ENCODE data around the gene UNC80. TPM values are rescaled to one million over a fixed set of nuclear protein-coding genes. Genes with fewer than 3 reads are reported as not detected.

The UNC80 gene
- total and polyA plus RNA-seq, 2 of the 4 experiments (the other 2 are of a cell fraction) = not detected

- no peak overlapping the region for H4K5ac ChIP-seq (ENCODE audit: low read depth, low read length)
- no peak overlapping the region for H2BK120ac ChIP-seq (ENCODE audit: low read depth, low read length)
- H2BK15ac ChIP-seq (ENCODE audit: low read depth, low read length) = no peak overlapping the region
- H3K9ac ChIP-seq (ENCODE audit: low read depth, low read length) = no peak overlapping the region
- H3K27me3 ChIP-seq (ENCODE audit: control insufficient read depth, insufficient read depth, low read length) = no peaks in the 10 kb centered on the region; the same call in 1 of the 2 replicates
- no peak overlapping the region for H3K4me2 ChIP-seq (ENCODE audit: low read depth, low read length)
- no peak for ATAC-seq (ENCODE audit: low read depth)
- ChIA-PET CTCF (interaction anchor here (1.5 kb wide), 1 partner anchor 223 kb away, joined by 6 read pairs; no protein-coding TSS in a partner anchor), POLR2A (ENCODE audit: unreplicated experiment) (no interaction called here)
- dilution Hi-C loops (cut with HindIII; ENCODE audit: low sequenced_read_pairs, unreplicated experiment) = no loop called here
- no peaks in the 10 kb centered on the region for H3K4me1 ChIP-seq (ENCODE audit: control insufficient read depth, insufficient read depth, low read length)
- no peaks in the 10 kb centered on the region for H3K9me1 ChIP-seq (ENCODE audit: insufficient read depth, low read length)
- no peaks in the 10 kb centered on the region for H4K20me1 ChIP-seq (ENCODE audit: insufficient read depth, low read length)
- no peak overlapping the region for H2BK5ac ChIP-seq (ENCODE audit: low read depth, low read length, poor library complexity, severe bottlenecking)
- in situ Hi-C loops (cut with MboI; ENCODE audit: low sequenced_read_pairs) = loop anchor here (10.0 to 25.0 kb wide), 3 partner anchors 421 to 1586 kb away; no protein-coding TSS in a partner anchor
- H4K8ac ChIP-seq (ENCODE audit: low read depth in 2 of 2, low read length in 2 of 2) = no peak overlapping the region
- no peak for DNase-seq
- H3K79me1 ChIP-seq (ENCODE audit: low read depth in 1 of 2, low read length in 2 of 2) = no peaks in the 10 kb centered on the region
- H3K9me3 ChIP-seq (ENCODE audit: control insufficient read depth, insufficient read depth, low read length) = no peaks in the 10 kb centered on the region
- H3K18ac ChIP-seq (ENCODE audit: low read depth, low read length) = no peak overlapping the region
- H3K56ac ChIP-seq (ENCODE audit: extremely low read depth, insufficient read depth, low read length) = no peak overlapping the region
- no peak overlapping the region for H3K23ac ChIP-seq (ENCODE audit: low read depth, low read length)
- WGBS, 2 experiments (ENCODE audit: extremely low coverage in 2 of 2, insufficient read length in 1 of 2) = no CpG with 5 or more reads among the region's 1 CpG
- H3K36me3 ChIP-seq (ENCODE audit: control insufficient read depth, insufficient read depth, low read length) = no peaks in the 10 kb centered on the region
- intact Hi-C loops (cut with micrococcal nuclease) = no loop called here
- no TSS peak for BruUV-seq (replicated peaks)
- H2AFZ ChIP-seq (replicated peaks; ENCODE audit: low read length, poor library complexity) = no peak overlapping the region
- no peak overlapping the region for H3K27ac ChIP-seq (ENCODE audit: insufficient read depth, low read length)
- H4K91ac ChIP-seq (ENCODE audit: insufficient read depth, low read depth, low read length) = no peak overlapping the region
- no peak overlapping the region for H2BK20ac ChIP-seq (ENCODE audit: low read depth, low read length)
- TF ChIP-seq CEBPB (IDR thresholded peaks at IDR 0.05; ENCODE audit: low read depth, low read length) = 0 out of 2 replicates have a peak, but pooled peaks have one; percentile 7
- TF ChIP-seq RFX5 (IDR thresholded peaks at IDR 0.05; ENCODE audit: low read depth, low read length) = no peak
- no peak overlapping the region for H2AK9ac ChIP-seq (replicated peaks; ENCODE audit: low read depth, low read length, poor library complexity)
- H3K4me3 ChIP-seq (ENCODE audit: insufficient read depth, low read depth, low read length) = no peak overlapping the region
- no peak overlapping the region for H3K4ac ChIP-seq (ENCODE audit: low read depth, low read length)
- no peak overlapping the region for H3K14ac ChIP-seq (replicated peaks; ENCODE audit: low read depth, low read length)
- no peak overlapping the region for H2AK5ac ChIP-seq (ENCODE audit: low read depth, low read length)
Measured at GRCh38 chr2:209973328-209973727, 201.7 kb downstream of the UNC80 start.

Measured in IMR-90 (cell line).